Hippocampal formation (tissue), 2 donors: Measurements from ENCODE around the gene VAV2.
"Not testable (repeated sequence)": the region's sequence is repeated elsewhere in the genome, so short reads cannot be mapped to it uniquely, and the experiment has no call there.

Source experiments
- DNase-seq, 2 donors: peaks; one replicate each; lab custom pipeline; 2025; lab: John Stamatoyannopoulos, UW

The VAV2 gene

DNA sequence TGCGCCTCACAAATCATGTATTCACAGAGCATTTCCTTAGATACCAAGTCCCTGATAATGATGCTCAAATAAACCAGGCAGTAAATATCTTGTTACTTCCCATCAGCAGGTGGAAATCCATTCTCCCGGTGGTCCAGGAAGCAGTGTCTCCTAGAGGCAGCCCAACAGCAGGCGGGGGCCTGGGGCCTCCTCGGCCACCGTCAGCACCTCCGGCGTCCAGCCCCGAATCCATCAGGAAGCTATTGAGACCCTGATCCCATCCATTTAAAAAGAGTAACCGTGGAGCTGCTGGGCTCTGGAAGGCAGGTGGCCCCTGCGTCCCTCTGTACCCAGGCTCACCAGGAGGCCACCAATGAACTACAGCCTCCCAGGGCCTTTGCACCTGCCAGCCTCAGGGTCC, 54.0 kb downstream of the VAV2 start:
- DNase-seq, result no peak

DNA sequence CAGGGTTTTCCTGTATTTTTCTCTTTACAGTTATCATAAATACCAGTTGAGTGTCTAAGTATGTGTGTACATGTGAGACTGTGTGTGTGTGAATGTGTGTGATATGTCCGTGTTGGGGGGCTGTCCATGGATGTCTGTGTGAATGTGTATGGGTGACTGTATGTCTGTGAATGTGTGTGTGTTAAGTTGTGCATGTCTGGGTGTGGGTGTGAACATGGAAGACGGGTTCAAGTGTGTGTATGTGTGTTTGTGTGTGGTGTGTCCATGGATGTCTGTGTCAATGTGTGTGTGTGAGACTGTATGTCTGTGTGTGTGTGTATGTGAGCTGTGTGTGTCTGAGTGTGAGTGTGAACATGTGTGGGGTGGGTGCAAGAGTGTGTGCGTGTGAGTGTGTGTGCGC, 55.0 kb downstream of the VAV2 start:
- DNase-seq, result no peak

GRCh38 chr9:133935328-133936005, 56.7 kb downstream of the VAV2 start:
- no peak for DNase-seq

GRCh38 chr9:133934482-133935232, 57.5 kb downstream of the VAV2 start:
- DNase-seq, result no peak

DNA sequence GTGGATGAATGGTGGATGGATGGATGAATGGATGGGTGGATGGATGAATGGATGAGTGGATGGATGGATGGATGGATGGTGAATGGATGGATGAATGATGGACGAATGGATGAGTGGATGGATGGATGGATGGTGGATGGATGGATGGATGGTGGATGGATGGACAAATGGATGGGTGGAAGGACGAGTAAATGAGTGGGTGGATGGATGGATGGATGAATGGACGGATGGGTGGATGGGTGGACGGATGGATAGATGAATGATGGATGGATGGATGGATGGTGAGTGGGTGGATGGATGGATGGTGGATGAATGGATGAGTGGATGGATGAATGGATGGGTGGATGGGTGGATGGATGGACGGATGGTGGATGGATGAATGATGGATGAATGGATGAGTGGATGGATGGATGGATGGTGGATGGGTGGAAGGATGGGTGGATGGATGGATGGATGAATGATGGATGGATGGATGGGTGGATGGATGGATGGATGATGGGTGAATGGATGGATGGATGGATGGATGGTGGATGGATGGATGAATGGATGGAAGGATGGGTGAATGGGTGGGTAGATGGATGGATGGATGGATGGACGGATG, 58.6 kb downstream of the VAV2 start:
- DNase-seq, result no peak

GRCh38 chr9:133932633-133933032, 59.5 kb downstream of the VAV2 start:
- DNase-seq, result no peak

DNA sequence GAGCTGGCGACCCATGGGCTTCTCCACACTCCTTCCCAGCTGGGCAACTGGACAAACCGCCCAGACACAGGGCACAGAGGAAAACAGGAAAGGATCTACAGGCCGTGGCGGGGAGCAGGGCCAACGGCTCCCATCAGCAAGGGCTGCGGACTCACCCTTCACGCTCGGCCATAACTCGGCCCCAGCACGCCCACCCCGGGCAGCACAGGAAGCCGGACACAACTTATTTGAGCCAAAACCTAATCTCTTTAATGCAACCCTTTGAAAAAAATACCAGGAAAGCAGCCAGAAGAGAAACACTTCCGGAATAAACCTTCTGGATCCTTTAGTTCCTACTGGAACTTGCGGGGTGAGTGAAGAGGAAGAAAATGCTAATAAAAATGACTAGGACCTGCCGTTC, 59.9 kb downstream of the VAV2 start:
- DNase-seq, result no peak

- DNase-seq, result no peak
Observed at GRCh38 chr9:133930682-133931485, 61.2 kb downstream of the VAV2 start.

GRCh38 chr9:133930046-133930681, 62.0 kb downstream of the VAV2 start:
- no peak for DNase-seq

DNA sequence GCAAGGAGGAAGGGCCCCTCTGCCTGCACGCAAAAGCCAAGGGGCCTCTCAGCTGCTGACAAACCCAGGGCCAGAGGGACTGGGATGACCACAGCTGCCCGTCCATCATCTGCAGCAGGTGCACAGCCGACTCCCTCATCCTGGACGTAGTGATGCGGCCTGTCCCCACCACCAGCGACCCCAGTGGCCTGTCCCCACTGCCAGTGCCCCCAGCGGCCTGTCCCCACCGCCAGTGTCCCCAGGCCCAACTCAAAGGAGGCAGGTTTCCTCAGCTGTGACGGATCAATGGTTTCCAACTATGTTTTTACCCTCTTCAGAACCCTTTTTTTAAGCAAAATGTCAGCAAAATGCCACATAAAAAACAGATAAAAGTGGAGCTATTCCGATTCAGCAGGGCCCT, 62.5 kb downstream of the VAV2 start:
- no peak for DNase-seq

DNA sequence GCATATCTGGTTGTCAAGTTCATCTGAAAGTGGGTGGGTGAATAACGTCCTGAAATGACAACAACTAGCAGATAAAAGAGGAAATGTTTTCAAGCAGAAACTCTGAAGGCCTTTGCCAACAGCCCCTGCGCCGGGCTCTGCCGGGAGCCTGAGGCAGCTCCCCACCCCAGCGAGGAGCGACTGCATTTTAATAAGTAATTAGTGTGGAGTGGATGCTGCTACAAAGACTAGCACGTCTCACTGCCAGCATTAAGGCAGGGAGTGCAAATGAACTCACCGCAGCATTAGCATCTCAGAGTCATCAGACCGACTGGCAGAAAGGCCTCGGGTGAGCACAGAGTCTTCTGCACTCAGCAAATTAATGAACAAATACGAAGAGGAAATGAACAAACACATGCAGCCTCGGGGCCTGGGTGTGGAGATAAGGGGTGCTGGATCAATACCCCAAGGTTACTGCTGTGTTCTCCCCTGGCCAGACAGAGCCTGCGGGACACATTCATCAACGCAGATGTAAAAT, 63.8 kb downstream of the VAV2 start:
- peak in 1 of 2 donors; percentile 6 for DNase-seq

- no peak for DNase-seq
Observed at GRCh38 chr9:133927041-133927440, 65.1 kb downstream of the VAV2 start.

DNA sequence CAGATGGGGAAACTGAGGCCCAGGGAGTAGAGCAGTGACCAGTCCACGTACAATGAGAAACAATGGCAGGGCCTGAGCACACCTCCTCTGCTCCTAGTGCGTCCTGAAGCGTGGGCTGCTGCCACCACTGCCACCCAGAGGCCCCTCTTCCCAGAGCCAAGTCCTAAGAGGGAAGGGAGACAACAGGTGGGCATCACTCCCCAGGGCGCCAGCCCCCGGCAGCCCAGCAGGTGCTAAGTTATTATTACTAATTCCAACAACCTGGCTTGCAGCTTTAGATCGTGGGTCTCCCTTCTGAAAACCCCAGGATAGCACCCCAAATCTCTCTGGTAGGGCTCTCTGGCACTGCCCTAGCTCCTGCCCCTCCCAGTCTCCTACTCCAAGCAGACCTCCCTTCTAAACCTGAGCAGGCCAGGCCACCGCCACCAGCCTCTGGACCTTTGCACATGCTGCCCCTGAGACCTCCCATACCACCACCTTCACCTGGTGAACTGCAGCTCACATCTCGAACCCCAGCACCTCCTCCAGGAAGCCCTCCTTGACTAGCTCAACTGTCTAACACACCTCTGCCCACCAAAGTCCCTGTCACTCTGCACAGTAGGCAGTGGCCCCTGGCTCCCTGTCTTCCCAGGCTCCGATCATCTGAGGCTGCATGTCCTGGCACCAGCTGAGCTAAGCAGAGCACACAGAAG, 65.8 kb downstream of the VAV2 start:
- DNase-seq, result no peak

DNA sequence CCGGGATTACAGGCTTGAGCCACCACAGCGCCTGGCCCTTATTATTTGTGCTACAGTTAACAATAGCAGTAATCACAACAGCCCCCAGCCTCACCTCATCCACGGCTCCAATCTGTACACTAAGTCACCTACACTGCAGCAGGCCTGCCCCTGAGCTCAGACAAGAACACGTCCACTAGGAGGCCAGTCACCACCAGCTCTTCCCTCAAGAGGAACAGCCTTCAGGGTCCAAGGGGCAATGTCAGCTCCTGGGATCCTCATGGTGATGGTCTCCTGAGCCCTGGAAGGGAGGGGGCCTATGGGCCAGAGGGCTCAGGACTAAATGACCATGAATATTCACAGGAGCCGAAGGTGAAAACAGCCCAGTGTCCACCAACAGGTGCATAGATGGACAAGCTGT, 67.7 kb downstream of the VAV2 start:
- DNase-seq, result no peak

GRCh38 chr9:133923608-133924007, 68.5 kb downstream of the VAV2 start:
- not testable (repeated sequence) for DNase-seq

- no peak for DNase-seq
Observed at GRCh38 chr9:133921866-133922265, 70.3 kb downstream of the VAV2 start.

DNA sequence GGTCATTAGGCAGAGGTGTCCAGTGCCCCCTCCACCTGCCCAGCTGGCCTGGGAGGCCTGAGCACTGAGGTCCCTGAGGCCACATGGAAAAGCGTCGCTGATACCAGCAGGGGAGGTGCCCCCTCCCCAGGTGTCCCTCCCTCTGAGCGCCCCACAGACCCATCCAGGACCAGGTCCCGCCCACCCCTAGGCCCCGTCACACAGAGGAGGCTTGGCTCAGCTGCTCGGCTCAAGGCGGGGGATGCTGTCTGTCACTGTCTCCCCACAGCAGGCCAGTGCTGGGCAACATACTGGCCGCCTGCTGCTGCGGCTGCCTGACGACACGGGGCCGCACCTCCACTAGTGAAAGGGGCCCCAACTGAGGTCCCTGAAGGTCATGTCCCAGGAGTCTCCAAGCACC, 71.7 kb downstream of the VAV2 start:
- DNase-seq, result no peak

DNA sequence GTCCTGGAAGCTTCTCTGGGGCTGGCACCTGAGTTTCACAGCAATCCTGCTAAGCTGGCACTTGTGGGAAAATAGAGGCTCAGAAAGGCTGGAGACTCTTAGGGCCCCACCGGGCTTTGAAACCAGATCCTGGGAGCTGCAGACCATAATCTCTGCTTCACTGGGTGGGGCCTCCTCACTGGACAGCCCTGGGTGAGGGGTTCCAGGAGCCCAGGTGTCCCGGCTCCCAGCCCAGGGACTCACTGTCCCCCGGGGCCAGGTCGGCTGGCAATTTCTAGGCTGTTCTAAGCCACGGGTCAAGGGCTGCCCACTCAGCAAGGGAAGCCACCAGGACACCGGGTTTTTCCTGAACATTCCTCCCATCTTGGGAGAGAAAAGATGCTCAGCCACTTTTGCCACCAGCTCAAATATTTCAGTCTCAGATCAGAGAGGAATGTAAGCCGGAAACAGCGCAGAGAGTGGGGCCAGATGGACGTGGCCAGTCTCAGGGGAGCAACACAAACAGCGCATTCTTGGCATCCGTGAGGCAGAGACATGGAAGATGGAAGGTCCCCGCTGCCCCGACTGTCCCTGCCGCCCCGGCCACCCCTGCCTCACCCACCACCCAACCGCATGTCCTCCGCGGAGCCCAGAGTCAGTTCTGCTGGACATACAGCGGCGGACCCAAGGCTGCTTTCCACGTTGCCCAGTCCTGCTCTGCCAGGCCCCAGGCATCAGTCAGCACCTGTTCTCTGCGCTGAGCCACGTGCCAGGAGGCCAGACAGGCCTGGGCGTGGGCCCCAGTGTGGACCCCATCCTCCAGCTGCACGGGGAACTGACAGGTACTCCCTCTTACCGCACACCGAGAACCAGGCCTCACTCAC, 72.6 kb downstream of the VAV2 start:
- DNase-seq, result no peak

DNA sequence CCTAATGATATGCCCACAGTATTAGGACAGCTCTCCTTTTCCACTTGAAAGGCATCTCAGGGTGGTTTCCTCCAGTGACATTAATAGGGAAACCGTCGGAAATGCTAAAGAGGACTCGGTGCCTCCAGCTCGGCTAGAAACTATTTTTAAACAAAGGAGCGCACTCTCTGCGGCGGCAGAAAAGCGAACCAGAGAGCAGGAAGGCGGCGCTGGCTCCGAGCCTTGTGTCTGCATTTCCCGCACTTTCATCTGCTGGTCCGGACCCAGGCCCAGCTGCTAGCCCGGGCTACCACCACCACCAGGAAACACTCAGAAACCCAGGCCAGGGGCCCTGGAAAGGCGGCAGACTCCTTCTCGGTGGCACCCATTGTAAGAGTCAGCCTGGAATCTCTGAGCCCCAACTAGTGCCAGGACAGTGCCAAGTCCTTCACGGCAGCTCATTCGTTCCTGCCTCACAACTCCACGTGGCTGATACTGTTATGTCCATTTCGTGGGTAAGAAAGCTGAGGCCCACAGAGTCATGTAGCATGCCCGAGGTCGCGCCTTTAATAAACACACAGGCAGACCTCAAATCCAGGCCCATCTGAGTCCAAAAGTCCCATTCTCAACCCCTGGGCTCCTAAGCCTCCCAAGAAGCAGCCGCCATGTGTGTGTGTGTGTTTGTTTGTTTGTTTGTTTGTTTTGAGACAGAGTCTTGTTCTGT, 73.9 kb downstream of the VAV2 start:
- no peak for DNase-seq
